Measurements from ENCODE around the gene HSD17B12. TPM values are rescaled to one million over a fixed set of nuclear protein-coding genes. Genes with fewer than 3 reads are reported as not detected.

HSD17B12 gene
- total RNA-seq, 4 donors from 2014 or later = 27.9 to 161 (median 99.8) TPM

GRCh38 chr11:43868852-43869567 is 188.5 kb downstream of the HSD17B12 start:
- H3K36me3 ChIP-seq = no peaks in the 10 kb centered on the region
- no peaks in the 10 kb centered on the region for H3K27me3 ChIP-seq
- intact Hi-C loops (cut with DNase I; ENCODE audit: low total_unique reads) = no loop called here
- no peak for DNase-seq
- H3K27ac ChIP-seq = no peak overlapping the region
- no peaks in the 10 kb centered on the region for H3K9me3 ChIP-seq
- no peak overlapping the region for H3K4me3 ChIP-seq
- TF ChIP-seq CTCF (IDR thresholded peaks at IDR 0.05) = no peak
- TF ChIP-seq POLR2A (IDR thresholded peaks at IDR 0.05) = no peak
- no peaks in the 10 kb centered on the region for H3K4me1 ChIP-seq

GRCh38 chr11:43871051-43871450 is 190.5 kb downstream of the HSD17B12 start:
- TF ChIP-seq POLR2A (IDR thresholded peaks at IDR 0.05) (no peak), CTCF (IDR thresholded peaks at IDR 0.05) (no peak)
- no peak overlapping the region for H3K27ac ChIP-seq

GRCh38 chr11:43872995-43873394 is 192.5 kb downstream of the HSD17B12 start:
- Histone ChIP-seq H3K36me3 (no peaks in the 10 kb centered on the region), H3K27me3 (no peaks in the 10 kb centered on the region), H3K4me3 (no peak overlapping the region), H3K9me3 (no peaks in the 10 kb centered on the region), H3K27ac (no peak overlapping the region), H3K4me1 (no peaks in the 10 kb centered on the region)
- DNase-seq = no peak
- no peak for TF ChIP-seq POLR2A (IDR thresholded peaks at IDR 0.05)
- TF ChIP-seq CTCF (IDR thresholded peaks at IDR 0.05) = no peak
- intact Hi-C loops (cut with DNase I; ENCODE audit: low total_unique reads) = no loop called here

More at GRCh38 chr11:43871051-43871450, 190.5 kb downstream of the HSD17B12 start:
- no peaks in the 10 kb centered on the region for H3K4me1 ChIP-seq
- intact Hi-C loops (cut with DNase I; ENCODE audit: low total_unique reads) = no loop called here
- H3K9me3 ChIP-seq = no peaks in the 10 kb centered on the region
- no peak for DNase-seq
- H3K36me3 ChIP-seq = no peaks in the 10 kb centered on the region
- no peaks in the 10 kb centered on the region for H3K27me3 ChIP-seq
- no peak overlapping the region for H3K4me3 ChIP-seq

- no peaks in the 10 kb centered on the region for H3K27me3 ChIP-seq
- intact Hi-C loops (cut with DNase I; ENCODE audit: low total_unique reads) = no loop called here
Measured at GRCh38 chr11:43874078-43874477, 193.5 kb downstream of the HSD17B12 start.

More at GRCh38 chr11:43874078-43874477, 193.5 kb downstream of the HSD17B12 start:
- no peak for DNase-seq
- Histone ChIP-seq H3K4me1 (no peaks in the 10 kb centered on the region), H3K4me3 (no peak overlapping the region), H3K9me3 (no peaks in the 10 kb centered on the region), H3K36me3 (no peaks in the 10 kb centered on the region), H3K27ac (no peak overlapping the region)
- TF ChIP-seq CTCF (IDR thresholded peaks at IDR 0.05) = no peak
- TF ChIP-seq POLR2A (IDR thresholded peaks at IDR 0.05) = no peak
